GM23248 (cell line): ENCODE results near the gene ANAPC15.

Experiments used
- EZH2 ChIP-seq: fragments of 200-600 bp; sonication (generic); IDR thresholded peaks from 2 replicates; pipeline ENCODE4 v1.6.1; 2018; ENCODE audit warnings: antibody characterized with exemption, mild to moderate bottlenecking; ENCODE audit not compliant: insufficient read depth, poor library complexity, severe bottlenecking
- EZH2phosphoT487 ChIP-seq: fragments of 200-600 bp; sonication (generic); IDR thresholded peaks from 2 replicates; pipeline ENCODE4 v1.6.1; 2018; ENCODE audit warnings: antibody characterized with exemption, moderate library complexity, mild to moderate bottlenecking, low read depth; ENCODE audit not compliant: insufficient read depth

DNA sequence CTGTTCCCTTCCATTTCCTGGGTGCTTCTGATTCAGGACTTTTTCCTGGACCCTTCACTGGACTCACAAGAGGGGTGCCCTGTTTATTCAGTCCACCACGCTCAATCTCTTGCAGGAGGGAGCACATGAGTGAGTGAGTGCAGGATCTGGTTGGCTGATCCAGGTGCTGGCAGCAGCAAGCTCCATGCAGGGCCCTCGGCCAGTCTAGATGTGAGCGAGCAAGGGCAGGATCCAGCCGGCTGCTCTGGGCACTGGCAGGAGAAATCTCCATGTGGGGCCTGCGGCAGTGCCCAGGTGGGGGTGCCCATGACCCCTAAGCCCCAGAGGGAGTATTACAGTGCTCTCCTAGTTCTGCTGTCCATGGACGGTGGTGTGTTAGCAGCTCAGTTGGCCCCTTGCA is 11.6 kb upstream of the ANAPC15 start:
- TF ChIP-seq EZH2 (no peak), EZH2phosphoT487 (no peak)
